OCI-LY7 (cell line): ENCODE data around the gene RAMAC. TPM values are rescaled to one million over a fixed set of nuclear protein-coding genes. Genes with fewer than 3 reads are reported as not detected.

Source experiments
- BruUV-seq: library from RNA; stranded (reverse); fragments of 400-500 nt; replicated peaks from 2 replicates; lab custom pipeline; 2021; lab: Mats Ljungman, UMichigan
- CTCF ChIA-PET: fragments of 300-600 bp; sonication (Branson Sonifier 250); formaldehyde crosslinking; loops from one replicate; lab custom pipeline; 2022; ENCODE audit warnings: antibody characterized with exemption; ENCODE audit not compliant: unreplicated experiment; lab: Charles Lee
- POLR2A ChIA-PET: fragments of 300-600 bp; sonication (Branson Sonifier 250); formaldehyde crosslinking; loops from one replicate; lab custom pipeline; 2022; ENCODE audit warnings: antibody characterized with exemption; lab: Charles Lee
- DNase-seq: peaks from one replicate; pipeline ENCODE4 v3.0.0-alpha.2; 2015; ENCODE audit warnings: low spot score
- H2AFZ ChIP-seq: fragments of 200-600 bp; sonication (generic), shearing (Covaris generic); 2 replicates; pipeline ENCODE4 v1.6.1; 2014; ENCODE audit warnings: mild to moderate bottlenecking, antibody characterized with exemption, low read length, moderate library complexity
- H3K27ac ChIP-seq: fragments of 200-600 bp; sonication (generic); 2 replicates; pipeline ENCODE4 v1.5.1; 2014; ENCODE audit warnings: mixed run types, low read depth, mild to moderate bottlenecking, moderate library complexity, low read length, inconsistent platforms; ENCODE audit not compliant: poor library complexity, severe bottlenecking
- H3K36me3 ChIP-seq: fragments of 200-600 bp; sonication (generic); 2 replicates; pipeline ENCODE4 v1.6.1; 2014; ENCODE audit warnings: mild to moderate bottlenecking, antibody characterized with exemption, low read length, moderate library complexity, mixed read lengths; ENCODE audit not compliant: insufficient read depth
- H3K4me1 ChIP-seq: fragments of 200-600 bp; sonication (generic); 2 replicates; pipeline ENCODE4 v1.5.1; 2014; ENCODE audit warnings: mild to moderate bottlenecking, low read length; ENCODE audit not compliant: insufficient read depth, poor library complexity, severe bottlenecking
- H3K4me2 ChIP-seq: fragments of 200-600 bp; sonication (generic); 2 replicates; pipeline ENCODE4 v1.6.1; 2014; ENCODE audit warnings: mild to moderate bottlenecking, low read length
- H3K4me3 ChIP-seq: fragments of 200-600 bp; sonication (generic); 2 replicates; pipeline ENCODE4 v1.5.1; 2014; ENCODE audit warnings: mild to moderate bottlenecking, low read depth, low read length; ENCODE audit not compliant: poor library complexity, severe bottlenecking
- H3K79me2 ChIP-seq: fragments of 200-600 bp; sonication (generic); 2 replicates; pipeline ENCODE4 v1.6.1; 2016; ENCODE audit warnings: low read depth, mild to moderate bottlenecking, low read length, moderate library complexity, mixed read lengths; ENCODE audit not compliant: insufficient read depth
- H3K9me2 ChIP-seq: fragments of 200-600 bp; sonication (generic); 2 replicates; pipeline ENCODE4 v1.6.1; 2016; ENCODE audit warnings: mild to moderate bottlenecking, low read length, mixed read lengths; ENCODE audit not compliant: insufficient read depth
- H3K9me3 ChIP-seq: fragments of 200-600 bp; sonication (generic); 2 replicates; pipeline ENCODE4 v1.6.1; 2014; ENCODE audit warnings: mild to moderate bottlenecking, mixed run types, low read length, mixed read lengths
- H4K20me1 ChIP-seq: fragments of 200-600 bp; sonication (generic); 2 replicates; pipeline ENCODE4 v1.6.1; 2014; ENCODE audit warnings: mild to moderate bottlenecking, antibody characterized with exemption, low read length, moderate library complexity, mixed read lengths; ENCODE audit not compliant: insufficient read depth
- EZH2phosphoT487 ChIP-seq: fragments of 200-600 bp; sonication (generic); IDR thresholded peaks from 2 replicates; pipeline ENCODE4 v1.6.1; 2018; ENCODE audit warnings: low read depth, borderline replicate concordance, mild to moderate bottlenecking, mixed run types, antibody characterized with exemption, low read length, moderate library complexity, mixed read lengths
- intact Hi-C: fragments of 100-400 bp; cut with micrococcal nuclease; formaldehyde crosslinking; loops from one replicate; pipeline ENCODE4 v1.10.0; 2022; ENCODE audit not compliant: unreplicated experiment
- total RNA-seq, 2 experiments: library from RNA; depleted of rRNA in 1 of 2; stranded (reverse); fragments of >200 nt in 1 of 2; shearing (Covaris generic) in 1 of 2; gene quantifications; 2 replicates each; pipeline ENCODE4 v1.2.3, GENCODE V29; 2014 to 2022
- TF ChIP-seq, protein P1 (sequence below): fragments of 200-600 bp; sonication (generic); conservative IDR thresholded peaks from 2 replicates; pipeline ENCODE4 v1.5.1; 2014; ENCODE audit warnings: mild to moderate bottlenecking, antibody characterized with exemption, low read length, moderate library complexity, mixed read lengths

Gene RAMAC
- total RNA-seq, 2 experiments from 2014 or later, result 24.0 to 28.1 TPM

DNA sequence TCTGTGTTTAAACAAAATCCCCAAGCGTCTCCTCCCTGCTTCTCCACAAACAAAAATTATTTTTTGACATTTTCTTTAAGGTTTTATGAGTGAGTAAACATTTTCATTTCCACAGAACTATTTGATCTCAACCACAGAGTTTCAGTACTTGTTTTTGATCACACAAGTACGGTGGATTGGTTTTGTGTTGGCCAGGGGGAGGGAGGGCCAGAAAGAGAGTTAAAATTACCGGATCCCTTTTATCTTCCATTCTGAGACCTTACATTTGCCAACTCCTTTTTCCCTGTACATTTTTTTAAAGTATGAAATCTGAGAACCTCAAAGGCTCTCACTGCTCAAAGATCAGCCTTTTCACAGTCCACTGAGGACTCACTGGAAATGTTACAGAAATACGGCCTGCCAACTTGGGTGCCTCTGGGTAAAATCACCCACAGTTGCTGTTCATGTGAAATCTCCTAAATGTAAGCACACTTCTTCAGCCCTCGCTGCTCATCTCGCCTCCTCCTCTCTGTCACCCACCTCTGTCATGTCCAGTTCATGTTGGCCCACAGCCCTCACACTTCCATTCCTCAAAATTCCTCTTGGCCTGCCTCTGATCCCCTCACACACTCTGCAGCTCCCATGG is 35.2 kb upstream of the RAMAC start:
- DNase-seq, result no peak
- Histone ChIP-seq H3K79me2 (no peaks in the 10 kb centered on the region), H3K4me3 (no peak overlapping the region), H3K4me2 (no peak overlapping the region), H3K4me1 (no peaks in the 10 kb centered on the region), H3K9me2 (no peaks in the 10 kb centered on the region), H3K27ac (no peak overlapping the region), H3K9me3 (no peaks in the 10 kb centered on the region), H4K20me1 (no peaks in the 10 kb centered on the region), H3K36me3 (no peaks in the 10 kb centered on the region), H2AFZ (no peak overlapping the region)
- TF ChIP-seq EZH2phosphoT487, result no peak
- TF ChIP-seq, protein P1, sequence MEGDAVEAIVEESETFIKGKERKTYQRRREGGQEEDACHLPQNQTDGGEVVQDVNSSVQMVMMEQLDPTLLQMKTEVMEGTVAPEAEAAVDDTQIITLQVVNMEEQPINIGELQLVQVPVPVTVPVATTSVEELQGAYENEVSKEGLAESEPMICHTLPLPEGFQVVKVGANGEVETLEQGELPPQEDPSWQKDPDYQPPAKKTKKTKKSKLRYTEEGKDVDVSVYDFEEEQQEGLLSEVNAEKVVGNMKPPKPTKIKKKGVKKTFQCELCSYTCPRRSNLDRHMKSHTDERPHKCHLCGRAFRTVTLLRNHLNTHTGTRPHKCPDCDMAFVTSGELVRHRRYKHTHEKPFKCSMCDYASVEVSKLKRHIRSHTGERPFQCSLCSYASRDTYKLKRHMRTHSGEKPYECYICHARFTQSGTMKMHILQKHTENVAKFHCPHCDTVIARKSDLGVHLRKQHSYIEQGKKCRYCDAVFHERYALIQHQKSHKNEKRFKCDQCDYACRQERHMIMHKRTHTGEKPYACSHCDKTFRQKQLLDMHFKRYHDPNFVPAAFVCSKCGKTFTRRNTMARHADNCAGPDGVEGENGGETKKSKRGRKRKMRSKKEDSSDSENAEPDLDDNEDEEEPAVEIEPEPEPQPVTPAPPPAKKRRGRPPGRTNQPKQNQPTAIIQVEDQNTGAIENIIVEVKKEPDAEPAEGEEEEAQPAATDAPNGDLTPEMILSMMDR, result no peak
- no TSS peak for BruUV-seq
- ChIA-PET POLR2A (no interaction called here), CTCF (no interaction called here)
- intact Hi-C loops, result no loop called here

DNA sequence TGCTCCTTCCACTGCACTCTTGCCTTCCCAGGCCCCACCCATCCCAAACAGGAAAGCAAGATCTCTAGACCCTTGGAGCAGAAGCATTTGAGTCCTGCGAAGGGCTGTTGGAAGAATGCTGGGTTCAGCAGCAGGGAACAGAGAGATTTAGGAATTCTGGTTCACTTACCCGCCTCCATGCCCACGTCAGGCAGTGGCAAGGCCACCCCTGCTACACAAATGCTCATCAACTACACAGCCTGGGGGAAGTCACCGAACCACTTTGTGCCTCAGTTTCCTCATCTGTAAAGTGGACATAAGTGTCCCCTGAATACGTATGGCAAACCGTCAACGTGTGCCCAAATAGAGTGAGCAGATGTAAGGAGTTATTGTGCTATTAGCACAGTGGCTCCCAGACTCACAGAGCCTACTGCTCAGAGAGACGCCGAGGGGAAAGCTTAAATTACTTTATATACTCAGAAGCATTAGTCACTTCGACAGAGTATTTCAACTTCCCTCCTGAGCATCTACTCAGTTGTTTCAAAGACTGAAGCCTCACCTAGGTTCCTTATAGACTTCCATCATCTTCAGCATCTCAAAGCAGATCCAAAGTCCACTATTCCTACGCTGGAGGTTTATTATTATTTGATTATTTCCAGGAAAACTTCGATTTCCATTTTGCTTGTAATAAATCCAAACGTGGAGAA is 34.4 kb upstream of the RAMAC start:
- BruUV-seq, result no TSS peak
- Histone ChIP-seq H3K36me3 (no peaks in the 10 kb centered on the region), H3K4me3 (no peak overlapping the region), H3K79me2 (no peaks in the 10 kb centered on the region), H2AFZ (no peak overlapping the region), H3K4me2 (no peak overlapping the region), H3K9me2 (no peaks in the 10 kb centered on the region), H3K9me3 (no peaks in the 10 kb centered on the region), H3K27ac (no peak overlapping the region), H4K20me1 (no peaks in the 10 kb centered on the region), H3K4me1 (no peaks in the 10 kb centered on the region)
- ChIA-PET POLR2A (no interaction called here), CTCF (no interaction called here)
- no peak for TF ChIP-seq EZH2phosphoT487
- TF ChIP-seq, protein P1, result no peak
- DNase-seq, result no peak
- intact Hi-C loops, result no loop called here
